Stromal cell of bone marrow (primary cell): Measurements from ENCODE around the gene STYX.
"Not testable (repeated sequence)": the region's sequence is repeated elsewhere in the genome, so short reads cannot be mapped to it uniquely, and the experiment has no call there.

Experiments
- DNase-seq: peaks from one replicate; pipeline ENCODE4 v3.0.0-alpha.2; 2012; ENCODE audit warnings: low read depth

Gene STYX

DNA sequence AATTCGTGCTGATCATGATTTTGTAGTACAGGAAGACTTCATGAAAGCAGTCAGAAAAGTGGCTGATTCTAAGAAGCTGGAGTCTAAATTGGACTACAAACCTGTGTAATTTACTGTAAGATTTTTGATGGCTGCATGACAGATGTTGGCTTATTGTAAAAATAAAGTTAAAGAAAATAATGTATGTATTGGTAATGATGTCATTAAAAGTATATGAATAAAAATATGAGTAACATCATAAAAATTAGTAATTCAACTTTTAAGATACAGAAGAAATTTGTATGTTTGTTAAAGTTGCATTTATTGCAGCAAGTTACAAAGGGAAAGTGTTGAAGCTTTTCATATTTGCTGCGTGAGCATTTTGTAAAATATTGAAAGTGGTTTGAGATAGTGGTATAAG lies 2.5 kb upstream of the STYX start:
- not testable (repeated sequence) for DNase-seq

GRCh38 chr14:52729035-52729434 lies 931 bp upstream of the STYX start:
- DNase-seq = not testable (repeated sequence)

GRCh38 chr14:52729585-52729924 lies 411 bp upstream of the STYX start:
- DNase-seq = no peak

- DNase-seq = no peak
These were observed 744 bp downstream of the STYX start for GRCh38 chr14:52730709-52731111.

GRCh38 chr14:52733824-52734223 lies 3.9 kb downstream of the STYX start:
- DNase-seq = no peak

DNA sequence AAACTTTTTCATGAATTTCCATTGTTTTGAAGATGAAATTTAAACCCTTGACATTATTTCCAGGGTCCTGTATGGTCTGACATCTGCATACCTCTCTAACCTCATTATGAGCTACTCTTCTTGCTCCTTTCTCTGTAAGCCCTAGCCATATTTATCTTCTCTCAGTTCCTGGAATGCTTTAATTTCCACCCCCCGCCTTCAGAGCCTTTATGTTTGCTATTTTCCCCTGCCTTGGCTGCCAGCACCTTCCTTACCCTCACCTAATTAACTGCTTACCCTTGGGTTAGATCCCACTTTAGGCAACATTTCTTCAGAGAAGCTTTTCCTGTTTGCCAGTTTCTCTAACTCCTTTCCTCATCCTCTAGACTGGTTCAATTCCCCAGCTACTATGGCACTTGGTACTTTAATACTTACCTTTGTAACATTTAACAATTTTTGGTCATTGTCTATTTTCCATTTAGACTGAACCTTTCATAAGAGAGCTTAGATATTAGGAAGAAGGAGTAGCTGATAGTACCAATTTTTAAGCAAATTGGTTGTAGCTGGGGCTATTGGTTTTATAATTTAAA lies 6.0 kb downstream of the STYX start:
- no peak for DNase-seq

DNA sequence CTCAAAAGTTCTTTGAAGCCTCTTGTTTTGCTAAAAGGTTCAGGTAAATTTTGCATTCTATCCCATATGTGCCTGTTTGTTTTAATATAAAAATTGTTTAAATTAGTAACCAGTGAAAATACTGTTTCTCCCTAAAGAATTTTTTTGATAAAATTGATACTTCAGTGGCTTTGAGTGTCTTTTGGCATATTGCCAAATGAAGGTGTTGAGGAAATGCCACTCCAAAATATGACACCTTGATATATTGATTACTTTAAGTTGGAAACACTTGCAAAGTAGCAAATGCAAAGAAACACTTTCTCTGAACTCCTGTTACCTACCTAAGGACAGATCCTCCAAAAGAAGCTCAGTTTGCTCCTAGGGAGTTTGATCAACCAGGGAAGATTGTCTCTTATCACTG lies 8.4 kb downstream of the STYX start:
- DNase-seq = no peak

DNA sequence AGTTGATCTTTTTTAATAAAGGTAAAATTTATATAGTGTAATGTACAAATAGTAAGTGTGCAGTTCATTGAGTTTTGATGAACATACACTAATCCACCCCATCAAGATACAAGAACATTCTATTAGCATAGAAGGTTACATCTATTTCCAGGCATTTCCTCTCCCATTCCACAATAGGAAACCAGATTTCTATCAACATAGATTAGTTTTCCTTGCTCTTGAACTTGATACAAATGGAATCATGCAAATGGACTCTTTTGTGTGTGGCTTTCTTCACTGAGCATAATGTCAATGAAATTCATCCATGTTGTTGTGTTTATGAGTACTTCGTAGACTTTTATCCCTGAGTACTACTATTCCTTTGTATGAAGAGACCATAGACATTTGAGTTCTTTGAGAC lies 10.8 kb downstream of the STYX start:
- DNase-seq = no peak

- no peak for DNase-seq
These were observed 11.9 kb downstream of the STYX start for GRCh38 chr14:52741865-52742264.

GRCh38 chr14:52748647-52749292 lies 18.8 kb downstream of the STYX start:
- DNase-seq = no peak

GRCh38 chr14:52755607-52756316 lies 25.8 kb downstream of the STYX start:
- DNase-seq = no peak

DNA sequence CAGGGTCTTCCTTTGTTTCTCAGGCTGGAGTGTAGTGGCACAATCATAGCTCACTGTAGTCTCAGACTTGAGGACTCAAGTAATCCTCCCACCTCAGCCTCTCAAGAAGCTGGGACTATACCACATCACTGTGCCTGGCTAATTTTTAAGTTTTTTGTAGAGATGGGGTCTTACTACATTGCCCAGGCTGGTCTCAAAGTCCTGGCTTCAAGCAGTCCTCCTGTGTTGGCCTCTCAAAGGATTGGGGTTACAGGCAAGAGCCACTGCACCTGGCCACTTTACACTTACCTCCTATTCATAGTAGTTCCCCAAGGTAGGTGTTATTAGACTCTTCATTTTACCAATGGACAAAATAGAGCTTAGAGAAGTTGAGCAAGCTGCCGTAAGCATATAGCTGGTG lies 29.2 kb downstream of the STYX start:
- no peak for DNase-seq

DNA sequence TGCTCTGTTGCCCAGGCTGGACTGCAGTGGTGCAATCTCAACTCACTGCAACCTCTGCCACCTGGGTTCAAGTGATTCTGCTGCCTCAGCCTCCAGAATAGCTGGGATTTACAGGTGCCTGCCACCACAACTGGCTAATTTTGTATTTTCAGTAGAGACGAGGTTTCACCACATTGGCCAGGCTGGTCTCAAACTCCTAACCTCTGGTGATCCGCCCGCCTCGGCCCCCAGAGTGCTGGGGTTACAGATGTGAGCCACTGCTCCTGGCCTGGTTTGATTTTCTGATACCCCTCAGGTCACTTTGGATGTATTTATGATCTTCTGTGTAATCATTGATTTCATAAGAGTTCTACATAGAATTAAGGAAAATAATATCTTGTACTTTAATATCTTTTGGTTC lies 33.0 kb downstream of the STYX start:
- not testable (repeated sequence) for DNase-seq

DNA sequence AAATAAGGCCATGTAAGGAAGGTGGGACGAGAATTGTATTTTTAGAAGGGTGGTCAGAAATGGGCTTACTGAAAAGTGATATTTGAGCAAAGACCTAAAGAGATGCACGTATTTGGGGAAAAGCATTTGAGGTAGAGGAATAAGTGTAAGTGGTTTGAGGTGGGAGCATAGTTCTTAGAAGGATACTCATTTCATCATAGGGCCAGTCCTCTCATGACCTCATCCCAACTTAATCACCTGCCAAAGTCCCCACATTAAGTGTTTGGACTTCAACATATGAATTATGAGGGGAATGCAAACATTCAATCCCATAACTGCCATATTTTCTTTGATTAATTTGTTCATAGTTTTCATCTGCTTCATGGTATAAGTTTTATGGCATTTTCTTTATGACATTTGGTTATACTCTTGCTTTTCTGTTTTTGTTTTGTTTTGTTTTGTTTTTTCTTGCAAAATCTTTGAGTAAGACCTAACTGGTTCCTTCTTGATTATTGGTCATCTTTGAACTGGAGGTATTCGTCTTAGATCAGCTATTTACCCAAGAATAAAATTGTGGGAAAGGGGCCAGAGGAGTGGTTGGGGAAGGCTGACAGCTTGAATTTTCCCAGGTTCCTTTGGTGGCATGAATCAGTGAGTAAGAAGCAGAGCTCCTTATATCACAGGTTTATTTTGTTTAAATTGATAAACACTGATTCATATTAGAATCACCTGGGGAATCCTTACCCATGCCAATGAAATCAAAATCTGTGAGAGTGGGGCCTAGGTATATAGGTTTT lies 37.3 kb downstream of the STYX start:
- no peak for DNase-seq

GRCh38 chr14:52769887-52770286 lies 39.9 kb downstream of the STYX start:
- DNase-seq = no peak

- no peak for DNase-seq
These were observed 46.9 kb downstream of the STYX start for GRCh38 chr14:52776816-52777215.

- DNase-seq = no peak
These were observed 48.7 kb downstream of the STYX start for GRCh38 chr14:52778702-52779101.

GRCh38 chr14:52780893-52781292 lies 50.9 kb downstream of the STYX start:
- DNase-seq = no peak

GRCh38 chr14:52781629-52782028 lies 51.7 kb downstream of the STYX start:
- DNase-seq = no peak

DNA sequence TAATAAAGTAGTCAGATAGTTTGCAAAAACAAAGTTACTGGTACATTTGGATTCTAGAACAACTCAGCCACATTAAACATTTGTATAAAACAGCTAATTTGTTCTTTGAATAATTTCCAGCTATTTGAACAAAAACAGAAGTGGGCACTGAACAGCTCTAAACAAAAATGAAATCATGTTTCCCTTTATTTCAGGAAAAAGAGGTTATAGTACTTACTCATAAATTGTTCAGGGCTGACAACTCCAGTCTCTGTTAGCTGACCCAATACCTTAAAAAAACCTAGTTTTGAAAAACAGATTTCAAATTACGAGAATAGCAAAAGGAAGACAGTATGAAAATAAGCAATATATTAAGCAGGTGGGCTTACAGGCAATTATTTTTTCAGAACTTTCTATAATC lies 53.2 kb downstream of the STYX start:
- no peak for DNase-seq

DNA sequence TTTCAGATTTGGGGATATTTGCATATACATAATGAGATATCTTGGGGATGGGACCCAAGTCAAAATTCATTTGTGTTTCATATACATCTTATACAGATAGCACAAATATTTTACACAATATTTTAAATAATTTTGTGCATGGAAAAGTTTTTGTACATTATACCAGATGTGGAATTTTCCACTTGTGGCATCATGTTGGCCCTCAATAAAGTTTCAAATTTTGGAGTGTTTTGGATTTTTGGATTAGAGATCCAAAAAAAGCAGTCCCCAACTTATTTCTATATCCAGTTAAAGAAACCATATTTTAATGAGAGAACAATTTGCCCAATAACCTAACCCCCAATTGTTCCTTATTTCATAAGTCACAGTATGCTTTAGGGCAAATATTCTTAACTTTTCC lies 56.9 kb downstream of the STYX start:
- DNase-seq = no peak

DNA sequence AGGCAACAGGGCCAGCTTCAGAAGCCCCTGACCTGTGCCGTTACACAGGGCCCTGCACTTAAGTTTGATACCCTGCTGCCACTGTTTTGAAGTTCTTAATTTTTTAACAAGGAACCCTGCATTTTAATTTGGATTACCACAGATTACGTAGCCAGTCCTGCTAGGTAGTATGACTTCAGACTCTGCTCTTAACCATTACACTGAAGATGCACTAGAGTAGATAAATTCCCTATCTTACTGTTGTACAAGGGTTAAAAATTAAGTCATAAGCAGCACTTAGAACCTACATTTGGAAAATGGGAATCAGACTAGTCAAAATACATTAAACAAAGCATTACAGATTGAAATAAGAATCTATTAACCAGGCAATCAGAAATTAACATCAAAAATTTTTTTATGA lies 59.2 kb downstream of the STYX start:
- no peak for DNase-seq
